GM10248 (cell line): Measurements from ENCODE around the gene DOCK7.

Experiments
- CTCF ChIA-PET: fragments of 300-600 bp; sonication (Branson Sonifier 250); formaldehyde crosslinking; extraction: SDS; loops from one replicate; lab custom pipeline; 2021; ENCODE audit warnings: antibody characterized with exemption; lab: Yijun Ruan, JAX
- POLR2A ChIA-PET: fragments of 350-650 bp; sonication (Branson Sonifier 250); formaldehyde crosslinking; extraction: SDS; loops from one replicate; lab custom pipeline; 2020; ENCODE audit warnings: antibody characterized with exemption; lab: Yijun Ruan, JAX
- DNase-seq: peaks from one replicate; pipeline ENCODE4 v3.0.0; 2012; ENCODE audit errors: extremely low spot score
- TF ChIP-seq, protein P1 (sequence below): IDR thresholded peaks from 2 replicates; pipeline ENCODE4 v1.5.1; 2012; ENCODE audit warnings: mild to moderate bottlenecking, low read depth; ENCODE audit errors: extremely low read depth, missing control alignments, control extremely low read depth

Gene DOCK7

DNA sequence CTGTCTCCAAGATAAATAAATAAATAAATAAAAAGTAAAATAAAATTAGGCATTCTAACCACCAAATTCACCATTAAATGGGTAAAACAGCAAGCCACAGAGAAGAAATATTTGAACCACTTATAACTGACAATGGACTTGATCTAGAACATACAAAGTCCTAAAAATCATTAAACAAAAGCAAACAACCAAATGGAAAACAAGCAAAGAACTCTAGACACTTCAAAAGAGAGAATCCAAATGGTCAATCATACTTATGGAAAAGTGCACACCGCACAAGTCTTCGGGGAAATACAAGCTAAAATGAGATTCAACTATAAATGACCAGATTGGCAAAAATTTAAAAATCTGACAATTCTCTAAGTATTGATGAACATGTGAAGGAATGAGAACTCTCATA lies 164.3 kb downstream of the DOCK7 start:
- ChIA-PET CTCF (interaction anchor here (1.3 to 2.2 kb wide), 3 partner anchors 17 to 230 kb away, joined by 3 to 8 read pairs (median 6); no protein-coding TSS in a partner anchor), POLR2A (no interaction called here)
- no peak for DNase-seq
- TF ChIP-seq, protein P1, sequence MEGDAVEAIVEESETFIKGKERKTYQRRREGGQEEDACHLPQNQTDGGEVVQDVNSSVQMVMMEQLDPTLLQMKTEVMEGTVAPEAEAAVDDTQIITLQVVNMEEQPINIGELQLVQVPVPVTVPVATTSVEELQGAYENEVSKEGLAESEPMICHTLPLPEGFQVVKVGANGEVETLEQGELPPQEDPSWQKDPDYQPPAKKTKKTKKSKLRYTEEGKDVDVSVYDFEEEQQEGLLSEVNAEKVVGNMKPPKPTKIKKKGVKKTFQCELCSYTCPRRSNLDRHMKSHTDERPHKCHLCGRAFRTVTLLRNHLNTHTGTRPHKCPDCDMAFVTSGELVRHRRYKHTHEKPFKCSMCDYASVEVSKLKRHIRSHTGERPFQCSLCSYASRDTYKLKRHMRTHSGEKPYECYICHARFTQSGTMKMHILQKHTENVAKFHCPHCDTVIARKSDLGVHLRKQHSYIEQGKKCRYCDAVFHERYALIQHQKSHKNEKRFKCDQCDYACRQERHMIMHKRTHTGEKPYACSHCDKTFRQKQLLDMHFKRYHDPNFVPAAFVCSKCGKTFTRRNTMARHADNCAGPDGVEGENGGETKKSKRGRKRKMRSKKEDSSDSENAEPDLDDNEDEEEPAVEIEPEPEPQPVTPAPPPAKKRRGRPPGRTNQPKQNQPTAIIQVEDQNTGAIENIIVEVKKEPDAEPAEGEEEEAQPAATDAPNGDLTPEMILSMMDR: no peak

- TF ChIP-seq, protein P1: no peak
- POLR2A ChIA-PET: no interaction called here
- DNase-seq: no peak
- CTCF ChIA-PET: interaction anchor here (1.3 to 1.4 kb wide), 2 partner anchors 9 kb away, joined by 6 to 8 read pairs; no protein-coding TSS in a partner anchor
These were observed 171.6 kb downstream of the DOCK7 start for GRCh38 chr1:62516600-62516999.

DNA sequence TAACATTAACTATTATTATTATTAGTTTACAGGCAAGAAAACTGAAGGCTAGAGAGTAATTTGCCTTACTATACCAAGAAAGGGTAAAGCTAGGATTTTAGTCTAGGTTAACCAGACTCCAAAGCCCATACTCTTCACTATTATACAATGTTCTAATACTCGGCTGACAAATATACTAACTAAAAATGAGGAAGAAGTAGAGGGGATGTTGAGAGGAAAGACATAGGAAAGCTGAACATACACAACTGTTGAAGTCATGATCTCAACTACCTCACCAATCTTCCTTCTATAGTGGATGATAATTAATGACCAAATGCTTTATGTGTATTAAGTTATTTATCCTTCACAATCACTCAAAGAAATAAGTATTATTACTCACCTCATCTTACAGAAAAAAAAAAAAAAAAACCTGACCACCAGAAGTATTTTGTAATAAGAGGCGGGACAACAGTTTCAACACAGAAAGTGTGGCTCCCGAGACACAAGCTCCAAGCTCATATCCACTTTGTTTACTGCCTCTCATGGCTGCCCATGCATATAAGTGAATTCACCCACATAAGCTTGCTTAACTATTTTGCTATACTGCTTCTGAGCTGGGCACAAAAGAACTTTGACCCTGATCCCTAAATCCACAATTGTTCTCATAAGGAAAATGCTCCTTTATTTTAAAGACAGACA lies 173.3 kb downstream of the DOCK7 start:
- DNase-seq: no peak
- ChIA-PET POLR2A (no interaction called here), CTCF (interaction anchor here (0.7 to 1.1 kb wide), 3 partner anchors 9 to 42 kb away, joined by 3 to 4 read pairs (median 3); no protein-coding TSS in a partner anchor)

GRCh38 chr1:62513013-62513412 lies 175.2 kb downstream of the DOCK7 start:
- POLR2A ChIA-PET: no interaction called here
- TF ChIP-seq, protein P1: no peak
- CTCF ChIA-PET: interaction anchor here (1.5 kb wide), 1 partner anchor 17 kb away, joined by 3 read pairs; no protein-coding TSS in a partner anchor
- DNase-seq: no peak

More for the DNA sequence above, 173.3 kb downstream of the DOCK7 start:
- TF ChIP-seq, protein P1: no peak

DNA sequence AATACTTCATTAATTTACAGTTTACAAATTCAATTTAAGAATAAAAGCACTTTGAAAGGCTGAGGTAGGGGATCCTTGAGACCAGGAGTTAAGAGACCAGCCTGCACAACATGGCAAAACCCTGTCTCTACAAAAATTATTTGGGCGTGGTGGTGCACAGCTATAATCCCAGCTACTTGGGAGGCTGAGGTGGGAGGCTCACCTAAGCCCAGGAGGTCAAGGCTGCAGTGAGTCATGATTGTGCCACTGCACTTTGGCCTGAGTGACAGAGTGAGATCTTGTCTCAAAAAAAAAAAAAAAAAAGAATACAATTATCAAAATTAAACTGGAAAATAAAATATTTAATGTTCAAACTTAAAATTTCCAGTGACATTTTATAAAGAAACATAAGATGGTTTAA lies 179.2 kb downstream of the DOCK7 start:
- ChIA-PET POLR2A (no interaction called here), CTCF (interaction anchor here (1.4 to 8.4 kb wide), 7 partner anchors 7 to 254 kb away, joined by 3 to 107 read pairs (median 3); no protein-coding TSS in a partner anchor)
- TF ChIP-seq, protein P1: no peak
- DNase-seq: no peak

- DNase-seq: peak; percentile 34
- CTCF ChIA-PET: interaction anchor here (0.6 to 8.4 kb wide), 23 partner anchors 8 to 255 kb away, joined by 3 to 107 read pairs (median 3); no protein-coding TSS in a partner anchor
- TF ChIP-seq, protein P1: peak; percentile 77
- POLR2A ChIA-PET: no interaction called here
These were observed 179.9 kb downstream of the DOCK7 start for GRCh38 chr1:62508187-62508758.
